Measurements from ENCODE around the gene PDZK1IP1. TPM values are rescaled to one million over a fixed set of nuclear protein-coding genes. Genes with fewer than 3 reads are reported as not detected.
"Not testable (repeated sequence)": the region's sequence is repeated elsewhere in the genome, so short reads cannot be mapped to it uniquely, and the experiment has no call there.

The PDZK1IP1 gene
- total and polyA plus RNA-seq, 7 experiments from 2014 or later, result not detected

GRCh38 chr1:47172782-47173181 lies 17.1 kb downstream of the PDZK1IP1 start:
- H3K27ac ChIP-seq (ENCODE audit: low read depth, low read length), result no peak overlapping the region
- peaks cover 0 to 4% (median 1%) of the 10 kb centered on the region in 11 donors for H3K9me3 Mint-ChIP-seq
- no peaks in the 10 kb centered on the region for H3K36me3 ChIP-seq (ENCODE audit: control insufficient read depth in 2 of 3, insufficient read depth in 3 of 3, low read length in 3 of 3)
- intact Hi-C loops (cut with micrococcal nuclease), result loop anchor here in 1 of 2 donors (10.0 kb wide), 2 partner anchors 298 to 728 kb away; no protein-coding TSS in a partner anchor
- H3K4me1 ChIP-seq (ENCODE audit: control insufficient read depth in 2 of 2, insufficient read depth in 2 of 2, low read length in 2 of 2), result no peaks in the 10 kb centered on the region
- H3K9me3 ChIP-seq (ENCODE audit: control insufficient read depth in 2 of 3, low read length in 3 of 3), result no peaks in the 10 kb centered on the region
- H3K27me3 Mint-ChIP-seq, result peaks cover 20 to 56% (median 40%) of the 10 kb centered on the region in 5 donors
- H3K4me1 Mint-ChIP-seq, result peaks cover 0 to 9% (median 5%) of the 10 kb centered on the region in 7 donors
- H3K27me3 ChIP-seq (ENCODE audit: control insufficient read depth in 2 of 2, insufficient read depth in 2 of 2, low read length in 2 of 2), result no peaks in the 10 kb centered on the region
- H3K27ac Mint-ChIP-seq, result no peak overlapping the region
- no peak for ATAC-seq
- ChIA-PET CTCF (no interaction called here), POLR2A (no interaction called here)
- peaks cover 0 to 3% (median 0%) of the 10 kb centered on the region in 5 donors for H3K36me3 Mint-ChIP-seq
- H3K4me3 Mint-ChIP-seq, result no peak overlapping the region
- no peak overlapping the region for H3K4me3 ChIP-seq (ENCODE audit: low read length)
- DNase-seq, result no peak

- no peak overlapping the region for H3K27ac Mint-ChIP-seq
- Histone ChIP-seq H3K4me3 (ENCODE audit: low read length) (no peak overlapping the region), H3K9me3 (ENCODE audit: control insufficient read depth in 2 of 3, low read length in 3 of 3) (no peaks in the 10 kb centered on the region), H3K27ac (ENCODE audit: low read depth, low read length) (no peak overlapping the region), H3K36me3 (ENCODE audit: control insufficient read depth in 2 of 3, insufficient read depth in 3 of 3, low read length in 3 of 3) (no peaks in the 10 kb centered on the region), H3K4me1 (ENCODE audit: control insufficient read depth in 2 of 2, insufficient read depth in 2 of 2, low read length in 2 of 2) (no peaks in the 10 kb centered on the region), H3K27me3 (ENCODE audit: control insufficient read depth in 2 of 2, insufficient read depth in 2 of 2, low read length in 2 of 2) (no peaks in the 10 kb centered on the region)
- no peak for DNase-seq
- H3K4me3 Mint-ChIP-seq, result no peak overlapping the region
- intact Hi-C loops (cut with micrococcal nuclease), result no loop called here
- H3K4me1 Mint-ChIP-seq, result no peaks in the 10 kb centered on the region
- H3K27me3 Mint-ChIP-seq, result peaks cover 22 to 61% (median 56%) of the 10 kb centered on the region in 5 donors
- CTCF ChIA-PET, result interaction anchor here (1.4 kb wide), 1 partner anchor 12 kb away, joined by 3 read pairs; no protein-coding TSS in a partner anchor
- H3K9me3 Mint-ChIP-seq, result peaks cover 0 to 5% (median 0%) of the 10 kb centered on the region in 11 donors
- no peak for ATAC-seq
- POLR2A ChIA-PET, result no interaction called here
- H3K36me3 Mint-ChIP-seq, result peaks cover 0 to 8% (median 0%) of the 10 kb centered on the region in 5 donors
Measured at GRCh38 chr1:47164552-47164951, 25.3 kb downstream of the PDZK1IP1 start.

GRCh38 chr1:47161298-47162040 lies 28.4 kb downstream of the PDZK1IP1 start:
- DNase-seq (no peak), ATAC-seq (no peak)
- peaks cover 0 to 4% (median 0%) of the 10 kb centered on the region in 5 donors for H3K36me3 Mint-ChIP-seq
- H3K27ac Mint-ChIP-seq, result no peak overlapping the region
- Histone ChIP-seq H3K4me3 (ENCODE audit: low read length) (no peak overlapping the region), H3K4me1 (ENCODE audit: control insufficient read depth in 2 of 2, insufficient read depth in 2 of 2, low read length in 2 of 2) (no peaks in the 10 kb centered on the region), H3K27ac (ENCODE audit: low read depth, low read length) (no peak overlapping the region), H3K27me3 (ENCODE audit: control insufficient read depth in 2 of 2, insufficient read depth in 2 of 2, low read length in 2 of 2) (no peaks in the 10 kb centered on the region), H3K9me3 (ENCODE audit: control insufficient read depth in 2 of 3, low read length in 3 of 3) (no peaks in the 10 kb centered on the region), H3K36me3 (ENCODE audit: control insufficient read depth in 2 of 3, insufficient read depth in 3 of 3, low read length in 3 of 3) (no peaks in the 10 kb centered on the region)
- ChIA-PET POLR2A (no interaction called here), CTCF (no interaction called here)
- peaks cover 17 to 43% (median 33%) of the 10 kb centered on the region in 5 donors for H3K27me3 Mint-ChIP-seq
- no peaks in the 10 kb centered on the region for H3K4me1 Mint-ChIP-seq
- intact Hi-C loops (cut with micrococcal nuclease), result no loop called here
- H3K4me3 Mint-ChIP-seq, result no peak overlapping the region
- peaks cover 0 to 12% (median 4%) of the 10 kb centered on the region in 11 donors for H3K9me3 Mint-ChIP-seq

GRCh38 chr1:47160716-47161115 lies 29.1 kb downstream of the PDZK1IP1 start:
- H3K27me3 Mint-ChIP-seq, result peaks cover 17 to 47% (median 30%) of the 10 kb centered on the region in 5 donors
- Histone ChIP-seq H3K27me3 (ENCODE audit: control insufficient read depth in 2 of 2, insufficient read depth in 2 of 2, low read length in 2 of 2) (no peaks in the 10 kb centered on the region), H3K9me3 (ENCODE audit: control insufficient read depth in 2 of 3, low read length in 3 of 3) (no peaks in the 10 kb centered on the region), H3K27ac (ENCODE audit: low read depth, low read length) (no peak overlapping the region), H3K4me1 (ENCODE audit: control insufficient read depth in 2 of 2, insufficient read depth in 2 of 2, low read length in 2 of 2) (no peaks in the 10 kb centered on the region), H3K4me3 (ENCODE audit: low read length) (no peak overlapping the region), H3K36me3 (ENCODE audit: control insufficient read depth in 2 of 3, insufficient read depth in 3 of 3, low read length in 3 of 3) (no peaks in the 10 kb centered on the region)
- POLR2A ChIA-PET, result no interaction called here
- no peaks in the 10 kb centered on the region for H3K4me1 Mint-ChIP-seq
- no peaks in the 10 kb centered on the region for H3K36me3 Mint-ChIP-seq
- intact Hi-C loops (cut with micrococcal nuclease), result no loop called here
- no peak overlapping the region for H3K4me3 Mint-ChIP-seq
- CTCF ChIA-PET, result no interaction called here
- no peak for DNase-seq
- ATAC-seq, result no peak
- H3K27ac Mint-ChIP-seq, result no peak overlapping the region
- peaks cover 0 to 17% (median 7%) of the 10 kb centered on the region in 11 donors for H3K9me3 Mint-ChIP-seq

GRCh38 chr1:47157957-47158356 lies 31.9 kb downstream of the PDZK1IP1 start:
- H3K36me3 ChIP-seq (ENCODE audit: control insufficient read depth in 2 of 3, insufficient read depth in 3 of 3, low read length in 3 of 3); H3K36me3 Mint-ChIP-seq; H3K4me1 Mint-ChIP-seq; POLR2A ChIA-PET; H3K27me3 ChIP-seq (ENCODE audit: control insufficient read depth in 2 of 2, insufficient read depth in 2 of 2, low read length in 2 of 2); H3K9me3 ChIP-seq (ENCODE audit: control insufficient read depth in 2 of 3, low read length in 3 of 3); DNase-seq; H3K4me1 ChIP-seq (ENCODE audit: control insufficient read depth in 2 of 2, insufficient read depth in 2 of 2, low read length in 2 of 2); H3K4me3 ChIP-seq (ENCODE audit: low read length); intact Hi-C loops (cut with micrococcal nuclease); H3K4me3 Mint-ChIP-seq; CTCF ChIA-PET; H3K27ac Mint-ChIP-seq; ATAC-seq; H3K27ac ChIP-seq (ENCODE audit: low read depth, low read length): not testable (repeated sequence)
- peaks cover 0 to 34% (median 16%) of the 10 kb centered on the region in 11 donors for H3K9me3 Mint-ChIP-seq
- H3K27me3 Mint-ChIP-seq, result peaks cover 15 to 42% (median 30%) of the 10 kb centered on the region in 5 donors

GRCh38 chr1:47156457-47156856 lies 33.4 kb downstream of the PDZK1IP1 start:
- H3K4me3 Mint-ChIP-seq; H3K36me3 Mint-ChIP-seq; H3K36me3 ChIP-seq (ENCODE audit: control insufficient read depth in 2 of 3, insufficient read depth in 3 of 3, low read length in 3 of 3); H3K4me3 ChIP-seq (ENCODE audit: low read length); CTCF ChIA-PET; POLR2A ChIA-PET; H3K27ac Mint-ChIP-seq; H3K27me3 ChIP-seq (ENCODE audit: control insufficient read depth in 2 of 2, insufficient read depth in 2 of 2, low read length in 2 of 2); H3K4me1 Mint-ChIP-seq; H3K9me3 ChIP-seq (ENCODE audit: control insufficient read depth in 2 of 3, low read length in 3 of 3); DNase-seq; ATAC-seq; H3K4me1 ChIP-seq (ENCODE audit: control insufficient read depth in 2 of 2, insufficient read depth in 2 of 2, low read length in 2 of 2); H3K27ac ChIP-seq (ENCODE audit: low read depth, low read length); intact Hi-C loops (cut with micrococcal nuclease): not testable (repeated sequence)
- H3K9me3 Mint-ChIP-seq, result peaks cover 0 to 39% (median 19%) of the 10 kb centered on the region in 11 donors
- H3K27me3 Mint-ChIP-seq, result peaks cover 13 to 44% (median 23%) of the 10 kb centered on the region in 5 donors

GRCh38 chr1:47149162-47149561 lies 40.7 kb downstream of the PDZK1IP1 start:
- H3K4me1 Mint-ChIP-seq; H3K27ac Mint-ChIP-seq; POLR2A ChIA-PET; H3K36me3 Mint-ChIP-seq; H3K36me3 ChIP-seq (ENCODE audit: control insufficient read depth in 2 of 3, insufficient read depth in 3 of 3, low read length in 3 of 3); H3K9me3 Mint-ChIP-seq; DNase-seq; H3K27ac ChIP-seq (ENCODE audit: low read depth, low read length); H3K27me3 ChIP-seq (ENCODE audit: control insufficient read depth in 2 of 2, insufficient read depth in 2 of 2, low read length in 2 of 2); H3K4me3 ChIP-seq (ENCODE audit: low read length); H3K4me3 Mint-ChIP-seq; CTCF ChIA-PET; H3K4me1 ChIP-seq (ENCODE audit: control insufficient read depth in 2 of 2, insufficient read depth in 2 of 2, low read length in 2 of 2); ATAC-seq; H3K9me3 ChIP-seq (ENCODE audit: control insufficient read depth in 2 of 3, low read length in 3 of 3): not testable (repeated sequence)
- intact Hi-C loops (cut with micrococcal nuclease), result loop anchor here in 1 of 2 donors (5.0 kb wide), 1 partner anchor 222 kb away; no protein-coding TSS in a partner anchor
- H3K27me3 Mint-ChIP-seq, result peaks cover 2 to 58% (median 30%) of the 10 kb centered on the region in 5 donors
